Mesenchymal stem cell (in vitro differentiated cells and primary cell): Measurements from ENCODE around the gene AFTPH.

Experiments
- DNase-seq: peaks from one replicate; pipeline ENCODE4 v3.0.0-alpha.2; 2013
- H2AFZ ChIP-seq: one replicate; pipeline ENCODE4 v1.6.1; 2013; ENCODE audit warnings: low read depth, mild to moderate bottlenecking, control low read depth, inconsistent platforms, low read length, moderate library complexity
- H2AK5ac ChIP-seq: 2 replicates; pipeline ENCODE4 v1.6.1; 2013; ENCODE audit warnings: low read length, moderate library complexity, mild to moderate bottlenecking, inconsistent platforms; ENCODE audit not compliant: severe bottlenecking
- H2BK120ac ChIP-seq: one replicate; pipeline ENCODE4 v1.6.1; 2013; ENCODE audit warnings: low read depth, mild to moderate bottlenecking, inconsistent platforms, low read length, moderate library complexity
- H2BK12ac ChIP-seq, 2 experiments: one replicate each; pipeline ENCODE4 v1.6.1; 2013; ENCODE audit warnings: inconsistent platforms in 2 of 2, low read length in 2 of 2, mild to moderate bottlenecking in 2 of 2, moderate library complexity in 2 of 2, control low read depth in 1 of 2
- H2BK15ac ChIP-seq: one replicate; pipeline ENCODE4 v1.6.1; 2013; ENCODE audit warnings: mild to moderate bottlenecking, low read depth, inconsistent platforms; ENCODE audit not compliant: poor library complexity, severe bottlenecking
- H2BK5ac ChIP-seq: 2 replicates; pipeline ENCODE4 v1.6.1; 2013; ENCODE audit warnings: low read depth, mild to moderate bottlenecking, low read length, control low read depth, inconsistent platforms; ENCODE audit not compliant: poor library complexity, severe bottlenecking
- H3K14ac ChIP-seq, 2 experiments: one replicate each; pipeline ENCODE4 v1.6.1; 2013; ENCODE audit warnings: inconsistent platforms in 2 of 2, low read length in 2 of 2, control low read depth in 1 of 2, mild to moderate bottlenecking in 1 of 2, moderate library complexity in 1 of 2
- H3K18ac ChIP-seq, 2 experiments: one replicate each; pipeline ENCODE4 v1.6.1; 2013; ENCODE audit warnings: inconsistent platforms in 2 of 2, low read length in 2 of 2, control low read depth in 1 of 2, low read depth in 1 of 2, mild to moderate bottlenecking in 1 of 2
- H3K23ac ChIP-seq, 2 experiments: one replicate each; pipeline ENCODE4 v1.6.1; 2013; ENCODE audit warnings: inconsistent platforms in 2 of 2, low read length in 2 of 2, mild to moderate bottlenecking in 2 of 2, moderate library complexity in 2 of 2, control low read depth in 1 of 2
- H3K27ac ChIP-seq: 2 replicates; pipeline ENCODE4 v1.5.1; 2013; ENCODE audit warnings: mild to moderate bottlenecking, moderate library complexity, low read length, control low read depth, inconsistent platforms; ENCODE audit not compliant: poor library complexity, severe bottlenecking
- H3K27me3 ChIP-seq, 2 experiments: 2 replicates each; pipeline versions ENCODE4 v1.6.1 to v1.7.0; 2013; ENCODE audit warnings: low read length in 2 of 2, mild to moderate bottlenecking in 2 of 2, moderate library complexity in 2 of 2, control low read depth in 1 of 2, inconsistent platforms in 1 of 2; ENCODE audit not compliant: control insufficient read depth in 1 of 2, insufficient read depth in 1 of 2
- H3K36me3 ChIP-seq, 2 experiments: 2 replicates each; pipeline versions ENCODE4 v1.6.1 to v1.7.0; 2013; ENCODE audit warnings: low read length in 2 of 2, control low read depth in 1 of 2, inconsistent platforms in 1 of 2, low read depth in 1 of 2, mild to moderate bottlenecking in 1 of 2; ENCODE audit not compliant: insufficient read depth in 2 of 2, control insufficient read depth in 1 of 2
- H3K4ac ChIP-seq, 2 experiments: one replicate each; pipeline ENCODE4 v1.6.1; 2013; ENCODE audit warnings: inconsistent platforms in 2 of 2, low read length in 2 of 2, mild to moderate bottlenecking in 2 of 2, moderate library complexity in 2 of 2, control low read depth in 1 of 2, low read depth in 1 of 2
- H3K4me1 ChIP-seq: 2 replicates; pipeline ENCODE4 v1.6.1; 2013; ENCODE audit warnings: low read depth, low read length, control low read depth; ENCODE audit not compliant: control insufficient read depth, insufficient read depth
- H3K4me2 ChIP-seq: 2 replicates; pipeline ENCODE4 v1.6.1; 2013; ENCODE audit warnings: low read length, mild to moderate bottlenecking, inconsistent platforms; ENCODE audit not compliant: poor library complexity, severe bottlenecking
- H3K4me3 ChIP-seq, 2 experiments: 2 replicates each; pipeline versions ENCODE4 v1.5.1 to v1.7.0; 2013; ENCODE audit warnings: low read length in 2 of 2, mild to moderate bottlenecking in 2 of 2, control low read depth in 1 of 2, low read depth in 1 of 2; ENCODE audit not compliant: insufficient read depth in 1 of 2
- H3K79me1 ChIP-seq: replicated peaks from 2 replicates; pipeline ENCODE4 v1.6.1; 2013; ENCODE audit warnings: mild to moderate bottlenecking, control low read depth, low read length, inconsistent platforms; ENCODE audit not compliant: poor library complexity, severe bottlenecking
- H3K9ac ChIP-seq: 2 replicates; pipeline ENCODE4 v1.7.0; 2013; ENCODE audit warnings: mild to moderate bottlenecking, low read length, moderate library complexity
- H3K9me3 ChIP-seq: 2 replicates; pipeline ENCODE4 v1.7.0; 2013; ENCODE audit warnings: mild to moderate bottlenecking, low read length; ENCODE audit not compliant: control insufficient read depth
- H4K8ac ChIP-seq: one replicate; pipeline ENCODE4 v1.6.1; 2013; ENCODE audit warnings: inconsistent platforms, mild to moderate bottlenecking, low read length, moderate library complexity
- H4K91ac ChIP-seq: one replicate; pipeline ENCODE4 v1.6.1; 2013; ENCODE audit warnings: mild to moderate bottlenecking, low read length, inconsistent platforms
- WGBS: methylation state at CpG from one replicate; pipeline ENCODE4 v1.1.7; 2013; ENCODE audit warnings: mixed read lengths; 5-methylcytosine and 5-hydroxymethylcytosine counted together

AFTPH gene

DNA sequence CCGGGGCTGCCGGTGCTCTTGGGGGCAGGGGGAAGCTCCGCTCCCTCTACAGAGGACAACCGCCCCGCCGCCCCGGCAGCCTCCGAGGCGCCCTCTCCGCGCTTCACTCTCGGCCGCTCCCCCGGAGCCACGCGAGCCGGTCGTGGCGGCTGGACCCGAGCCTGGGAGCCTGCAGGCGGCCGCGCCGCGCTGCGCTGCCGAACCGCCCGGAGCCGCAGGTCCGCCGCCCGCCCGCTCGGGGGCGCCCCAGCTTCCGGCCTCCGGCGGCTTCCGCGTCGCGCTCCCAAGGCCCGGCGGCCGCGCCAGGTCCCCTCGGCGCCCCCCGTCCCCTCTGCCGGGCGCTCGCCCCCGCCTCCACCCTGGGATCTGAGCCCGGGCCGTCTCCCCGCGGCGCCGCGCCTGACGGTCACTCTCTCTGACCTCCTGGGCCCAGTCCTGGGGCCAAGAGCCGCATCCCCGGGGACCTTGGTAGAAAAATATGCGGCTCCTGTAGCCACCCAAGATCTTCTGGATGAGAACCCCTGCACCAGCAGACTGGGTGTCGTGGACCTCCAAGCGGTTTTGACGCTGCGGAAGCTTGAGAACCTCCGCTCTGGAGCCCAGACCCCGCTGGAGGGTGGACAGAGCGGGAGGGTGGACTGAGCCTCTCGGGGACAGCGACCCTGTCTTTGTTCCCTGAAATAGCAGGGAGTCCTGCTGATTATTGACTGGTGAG lies 85.3 kb downstream of the AFTPH start:
- DNase-seq, result peak; percentile 48
- Histone ChIP-seq H2BK5ac (no peak overlapping the region), H2BK120ac (peak overlapping the region; percentile 81), H3K4ac (peak overlapping the region; percentile 41 to 56), H4K91ac (peak overlapping the region; percentile 82), H3K9ac (peak overlapping the region; percentile 87), H3K79me1 (no peaks in the 10 kb centered on the region), H2BK15ac (peak overlapping the region; percentile 98), H3K36me3 (no peaks in the 10 kb centered on the region), H3K4me1 (peaks cover 9% of the 10 kb centered on the region), H3K9me3 (no peaks in the 10 kb centered on the region), H3K18ac (peak overlapping the region; percentile 52 to 83), H3K4me3 (peak overlapping the region; percentile 58 to 69), H3K14ac (peak overlapping the region in 1 of 2 experiments; percentile 66), H2AFZ (peak overlapping the region; percentile 94), H2BK12ac (no peak overlapping the region), H2AK5ac (no peak overlapping the region), H3K23ac (peak overlapping the region in 1 of 2 experiments; percentile 86), H3K27me3 (peaks cover 0 to 6% of the 10 kb centered on the region in 2 experiments), H3K4me2 (peak overlapping the region; percentile 77), H4K8ac (peak overlapping the region; percentile 99), H3K27ac (no peak overlapping the region)
- 6% methylated on average over 70 of the region's 74 CpGs for WGBS

DNA sequence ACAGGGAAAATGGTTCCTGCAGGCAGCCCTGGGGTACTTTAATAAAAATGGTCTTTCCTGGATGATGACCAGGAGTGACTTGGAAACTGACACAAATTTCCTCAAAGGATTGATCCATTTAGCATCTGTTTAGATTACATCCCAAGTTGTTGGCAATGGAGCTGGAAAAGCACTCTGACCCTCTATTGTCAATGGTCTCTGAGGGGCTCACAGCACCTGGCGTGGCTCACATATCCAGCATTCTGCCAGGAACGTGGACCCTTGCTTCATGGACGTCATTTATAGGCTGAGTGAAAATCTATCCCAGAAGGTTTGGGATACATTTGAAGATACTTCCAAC lies 85.8 kb downstream of the AFTPH start:
- H3K79me1 ChIP-seq, result no peaks in the 10 kb centered on the region
- peak overlapping the region; percentile 90 for H4K8ac ChIP-seq
- no peak for DNase-seq
- H3K9me3 ChIP-seq, result no peaks in the 10 kb centered on the region
- no peak overlapping the region for H3K27ac ChIP-seq
- H2AK5ac ChIP-seq, result no peak overlapping the region
- no peak overlapping the region for H4K91ac ChIP-seq
- no peak overlapping the region for H2BK15ac ChIP-seq
- H3K4me3 ChIP-seq, result peak overlapping the region in 1 of 2 experiments; percentile 69
- no peak overlapping the region for H3K23ac ChIP-seq
- peak overlapping the region; percentile 87 for H3K9ac ChIP-seq
- WGBS, result 82% methylated on average over 3 of the region's 3 CpGs
- no peak overlapping the region for H2BK12ac ChIP-seq
- H3K4me1 ChIP-seq, result peaks cover 9% of the 10 kb centered on the region
- no peaks in the 10 kb centered on the region for H3K36me3 ChIP-seq
- H3K27me3 ChIP-seq, result peaks cover 0 to 6% of the 10 kb centered on the region in 2 experiments
- no peak overlapping the region for H2BK5ac ChIP-seq
- H2AFZ ChIP-seq, result peak overlapping the region; percentile 90
- H3K14ac ChIP-seq, result no peak overlapping the region
- H2BK120ac ChIP-seq, result no peak overlapping the region
- peak overlapping the region in 1 of 2 experiments; percentile 41 for H3K4ac ChIP-seq
- peak overlapping the region in 1 of 2 experiments; percentile 79 for H3K18ac ChIP-seq
- H3K4me2 ChIP-seq, result peak overlapping the region; percentile 77

DNA sequence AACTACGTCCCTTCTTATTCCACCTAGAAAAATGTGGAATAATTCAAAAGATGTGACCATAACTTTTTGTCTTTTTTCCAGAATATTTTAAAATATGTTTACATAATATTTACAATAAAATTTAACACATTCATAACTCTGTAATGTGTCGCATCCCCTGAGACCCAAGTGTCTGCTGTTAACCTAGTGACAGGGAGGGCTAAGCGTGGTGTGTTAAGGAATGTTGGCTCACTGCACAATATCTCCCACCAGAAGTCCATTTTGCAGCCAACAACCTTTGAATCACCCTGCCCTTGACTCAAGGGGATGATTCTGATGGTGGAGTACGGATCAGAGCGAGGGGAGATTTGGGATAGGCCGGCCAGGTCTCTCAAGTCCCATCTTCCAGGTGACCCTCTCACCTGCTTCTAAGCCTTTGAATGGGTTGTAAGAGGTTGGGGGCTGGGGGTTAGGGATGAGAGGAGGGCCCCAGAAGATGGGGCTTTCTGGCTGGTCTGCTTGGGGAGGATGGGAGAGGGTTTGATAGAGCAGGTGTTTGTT lies 86.3 kb downstream of the AFTPH start:
- Histone ChIP-seq H3K4me3 (no peak overlapping the region), H2BK15ac (no peak overlapping the region), H2BK5ac (no peak overlapping the region), H2AK5ac (no peak overlapping the region), H3K9ac (no peak overlapping the region), H3K27ac (no peak overlapping the region), H3K18ac (no peak overlapping the region), H3K4ac (no peak overlapping the region), H3K79me1 (no peaks in the 10 kb centered on the region), H3K27me3 (peaks cover 0 to 6% of the 10 kb centered on the region in 2 experiments), H3K9me3 (no peaks in the 10 kb centered on the region), H4K91ac (no peak overlapping the region), H2AFZ (no peak overlapping the region), H3K4me2 (no peak overlapping the region), H2BK120ac (no peak overlapping the region), H3K36me3 (no peaks in the 10 kb centered on the region), H4K8ac (no peak overlapping the region), H3K14ac (no peak overlapping the region), H2BK12ac (no peak overlapping the region), H3K23ac (no peak overlapping the region), H3K4me1 (peaks cover 9% of the 10 kb centered on the region)
- no peak for DNase-seq
- WGBS, result 98% methylated on average over 3 of the region's 6 CpGs

DNA sequence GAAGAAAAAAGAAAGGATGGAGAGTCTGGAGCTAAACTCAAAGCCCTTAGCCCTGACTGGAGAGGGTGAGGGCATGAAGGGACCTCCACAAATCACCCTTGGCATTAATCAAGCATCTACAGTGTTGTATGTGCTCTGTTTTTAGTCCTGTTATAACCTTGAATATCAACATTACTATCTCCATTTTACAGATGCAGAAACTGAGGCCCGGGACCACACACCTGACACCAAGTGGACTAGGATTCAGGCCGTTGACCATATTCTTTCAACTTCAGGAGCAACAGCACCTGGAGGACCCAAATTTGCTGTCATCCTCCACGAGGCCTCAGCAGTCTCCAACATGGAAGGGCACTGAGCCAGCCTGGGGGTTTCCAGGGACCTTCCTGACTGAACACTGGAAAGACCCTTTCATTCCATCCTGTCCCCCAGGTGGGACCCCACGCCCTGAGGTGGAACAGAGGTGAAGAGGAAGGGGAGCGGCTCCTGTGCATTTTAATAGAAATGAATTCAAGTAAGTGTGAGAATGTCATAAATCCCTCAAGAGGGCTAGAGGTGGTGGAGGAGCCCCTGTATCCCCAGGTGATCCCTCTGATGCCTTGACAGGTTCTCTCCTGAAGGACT lies 88.6 kb downstream of the AFTPH start:
- Histone ChIP-seq H2BK5ac (no peak overlapping the region), H3K4me1 (peaks cover 7% of the 10 kb centered on the region), H2BK15ac (no peak overlapping the region), H2AFZ (no peak overlapping the region), H3K79me1 (no peaks in the 10 kb centered on the region), H3K36me3 (no peaks in the 10 kb centered on the region), H3K4me2 (no peak overlapping the region), H2AK5ac (no peak overlapping the region), H4K91ac (no peak overlapping the region), H3K4ac (no peak overlapping the region), H4K8ac (no peak overlapping the region), H3K18ac (no peak overlapping the region), H3K9me3 (no peaks in the 10 kb centered on the region), H3K27me3 (peaks cover 0 to 6% of the 10 kb centered on the region in 2 experiments), H2BK120ac (no peak overlapping the region), H3K14ac (no peak overlapping the region), H3K23ac (no peak overlapping the region), H2BK12ac (no peak overlapping the region), H3K4me3 (no peak overlapping the region), H3K9ac (no peak overlapping the region), H3K27ac (no peak overlapping the region)
- 90% methylated on average over 5 of the region's 5 CpGs for WGBS
- no peak for DNase-seq
